PC-9 (cell line): Measurements from ENCODE around the gene ADM5.

Experiments used
- EZH2 ChIP-seq: fragments of 200-600 bp; sonication (generic); IDR thresholded peaks from 2 replicates; pipeline ENCODE4 v1.8.0; 2017; ENCODE audit warnings: antibody characterized with exemption, low read depth
- TF ChIP-seq, protein P1 (sequence below): fragments of 200-600 bp; sonication (generic); conservative IDR thresholded peaks from 2 replicates; pipeline ENCODE4 v1.6.1; 2017; ENCODE audit warnings: mixed run types, antibody characterized with exemption, mild to moderate bottlenecking, moderate library complexity

DNA sequence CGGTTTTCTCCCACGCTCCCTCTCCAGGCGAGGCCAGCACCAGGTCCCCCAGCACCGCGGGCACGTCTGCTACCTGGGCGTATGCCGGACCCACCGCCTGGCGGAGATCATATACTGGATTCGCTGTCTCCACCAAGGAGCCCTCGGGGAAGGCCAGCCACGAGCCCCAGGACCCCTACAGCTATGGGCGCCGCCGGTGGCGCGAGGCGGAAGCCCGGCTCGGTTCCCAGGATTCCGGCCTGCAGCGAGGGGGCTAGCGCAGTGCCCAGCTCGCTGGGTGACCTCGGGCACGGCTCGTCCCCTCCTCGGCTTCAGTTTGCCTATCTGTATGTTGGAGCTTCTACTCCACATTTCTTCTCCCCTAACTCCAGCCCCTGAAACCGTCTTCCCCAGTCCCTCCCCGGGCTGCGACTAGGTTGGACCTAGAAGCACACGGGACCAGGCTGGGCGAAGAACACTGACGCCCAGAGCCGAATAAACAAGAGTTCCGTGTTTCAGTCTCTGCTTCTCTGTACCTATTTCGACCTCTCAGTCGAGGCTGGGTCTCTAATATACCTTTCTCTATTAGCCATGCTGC is 773 bp downstream of the ADM5 start:
- TF ChIP-seq, protein P1, sequence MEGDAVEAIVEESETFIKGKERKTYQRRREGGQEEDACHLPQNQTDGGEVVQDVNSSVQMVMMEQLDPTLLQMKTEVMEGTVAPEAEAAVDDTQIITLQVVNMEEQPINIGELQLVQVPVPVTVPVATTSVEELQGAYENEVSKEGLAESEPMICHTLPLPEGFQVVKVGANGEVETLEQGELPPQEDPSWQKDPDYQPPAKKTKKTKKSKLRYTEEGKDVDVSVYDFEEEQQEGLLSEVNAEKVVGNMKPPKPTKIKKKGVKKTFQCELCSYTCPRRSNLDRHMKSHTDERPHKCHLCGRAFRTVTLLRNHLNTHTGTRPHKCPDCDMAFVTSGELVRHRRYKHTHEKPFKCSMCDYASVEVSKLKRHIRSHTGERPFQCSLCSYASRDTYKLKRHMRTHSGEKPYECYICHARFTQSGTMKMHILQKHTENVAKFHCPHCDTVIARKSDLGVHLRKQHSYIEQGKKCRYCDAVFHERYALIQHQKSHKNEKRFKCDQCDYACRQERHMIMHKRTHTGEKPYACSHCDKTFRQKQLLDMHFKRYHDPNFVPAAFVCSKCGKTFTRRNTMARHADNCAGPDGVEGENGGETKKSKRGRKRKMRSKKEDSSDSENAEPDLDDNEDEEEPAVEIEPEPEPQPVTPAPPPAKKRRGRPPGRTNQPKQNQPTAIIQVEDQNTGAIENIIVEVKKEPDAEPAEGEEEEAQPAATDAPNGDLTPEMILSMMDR, result no peak
- no peak for TF ChIP-seq EZH2
